IPS-18c (cell line): ENCODE measurements around the gene TLK1.

Source experiments
- H3K4me3 ChIP-seq: 2 replicates; pipeline ENCODE4 v1.7.0; 2013; ENCODE audit warnings: low read depth, mild to moderate bottlenecking, low read length, moderate library complexity; ENCODE audit not compliant: insufficient read depth
- H3K9me3 ChIP-seq: one replicate; pipeline ENCODE4 v1.6.1; 2013; ENCODE audit warnings: mild to moderate bottlenecking, low read length, moderate library complexity; ENCODE audit not compliant: control insufficient read depth, insufficient read depth

TLK1 gene

DNA sequence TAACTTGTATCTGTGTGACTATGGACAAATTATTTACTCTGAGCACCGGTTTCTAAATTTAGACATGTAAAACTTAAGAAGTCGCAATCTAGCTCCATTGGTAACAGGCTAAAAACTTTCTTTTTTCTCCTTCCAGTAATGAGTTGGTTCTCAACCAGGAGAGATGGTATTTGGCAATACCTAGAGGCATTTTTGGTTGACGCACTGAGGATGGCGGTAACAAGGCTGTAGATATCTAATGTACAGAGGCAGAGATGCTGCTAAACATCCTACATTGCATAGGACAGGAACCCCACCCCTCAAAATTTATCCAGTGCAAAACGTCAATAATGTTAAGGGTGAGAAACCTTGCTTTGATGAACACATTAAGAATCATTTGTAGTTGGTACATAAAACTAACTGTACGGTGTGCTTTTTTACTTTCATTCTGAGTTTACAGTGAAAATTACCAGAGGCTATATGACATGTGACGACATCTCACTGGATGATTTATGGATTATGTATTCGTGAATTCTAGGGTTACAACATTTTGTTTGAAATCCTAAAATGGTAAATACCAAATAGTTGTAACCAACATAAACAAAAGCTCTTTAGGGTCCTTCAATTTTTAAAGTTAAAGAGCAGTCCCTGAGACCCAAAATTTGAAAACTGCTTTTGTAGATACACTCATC, 91.3 kb downstream of the TLK1 start:
- H3K4me3 ChIP-seq: no peak overlapping the region
- no peaks in the 10 kb centered on the region for H3K9me3 ChIP-seq

DNA sequence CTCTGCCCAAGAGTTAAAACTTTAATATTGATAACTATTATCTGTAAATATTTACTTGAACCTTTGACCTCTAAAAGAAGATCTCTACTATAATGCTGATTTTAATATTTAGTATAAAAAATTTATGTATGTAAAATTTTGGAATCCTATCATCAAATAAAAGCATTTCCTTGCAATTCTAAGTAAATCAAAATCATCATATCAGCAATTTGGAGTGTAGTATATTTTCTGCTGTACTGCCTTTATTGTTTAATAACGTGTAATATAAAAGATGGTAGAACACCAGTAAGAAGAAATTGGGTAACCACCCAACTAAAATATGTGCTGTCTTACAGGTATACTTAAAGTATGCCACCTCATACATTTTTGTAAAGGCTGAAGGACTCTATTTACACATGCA, 94.6 kb downstream of the TLK1 start:
- Histone ChIP-seq H3K9me3 (no peaks in the 10 kb centered on the region), H3K4me3 (no peak overlapping the region)

- H3K4me3 ChIP-seq: no peak overlapping the region
- no peaks in the 10 kb centered on the region for H3K9me3 ChIP-seq
Measured at GRCh38 chr2:171057575-171057974, 103.1 kb downstream of the TLK1 start.

DNA sequence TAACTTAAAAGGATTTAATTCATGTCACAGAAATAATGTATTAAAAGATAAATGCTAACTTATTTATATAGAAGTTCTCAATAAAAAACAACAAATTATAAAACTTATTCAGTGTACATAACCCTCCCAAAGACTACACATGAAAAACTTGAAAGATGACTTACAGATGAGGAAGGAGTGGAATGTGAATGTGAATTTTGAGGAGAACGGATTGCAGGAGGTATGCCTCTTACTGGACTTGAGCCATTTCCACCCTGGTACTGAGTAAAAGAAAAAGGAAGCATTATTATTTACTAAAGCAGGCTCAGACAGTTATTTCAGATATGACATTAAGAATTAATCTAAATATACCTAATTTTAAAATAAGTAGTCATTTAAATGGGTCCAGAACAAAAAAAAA, 104.4 kb downstream of the TLK1 start:
- no peaks in the 10 kb centered on the region for H3K9me3 ChIP-seq
- H3K4me3 ChIP-seq: no peak overlapping the region

GRCh38 chr2:171049691-171050090, 111.0 kb downstream of the TLK1 start:
- Histone ChIP-seq H3K4me3 (no peak overlapping the region), H3K9me3 (no peaks in the 10 kb centered on the region)

DNA sequence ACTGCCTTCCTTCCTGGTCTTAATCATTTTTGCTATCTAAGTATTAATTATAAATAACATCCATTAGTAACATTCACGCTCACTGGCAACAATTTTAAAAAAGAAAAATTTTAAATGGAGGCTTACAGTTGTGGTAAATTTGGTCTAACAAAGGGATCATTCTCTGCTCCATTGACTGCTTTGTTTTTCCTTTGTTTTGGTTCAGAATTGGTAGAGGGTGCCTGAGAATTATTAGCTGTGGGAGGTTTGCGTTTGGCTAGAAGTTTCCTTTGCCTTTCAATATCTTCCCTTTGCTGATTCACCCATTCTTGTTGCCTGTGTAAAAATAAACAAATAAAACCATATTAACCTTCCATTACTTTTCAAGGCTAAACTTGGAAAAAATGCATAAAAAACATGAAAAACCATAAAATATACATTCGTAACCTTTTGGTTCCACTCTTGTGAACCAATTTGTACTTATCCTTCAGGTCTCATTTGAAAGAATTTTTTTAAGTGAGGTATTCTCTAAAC, 114.6 kb downstream of the TLK1 start:
- Histone ChIP-seq H3K4me3 (no peak overlapping the region), H3K9me3 (no peaks in the 10 kb centered on the region)

GRCh38 chr2:171044416-171044815, 116.3 kb downstream of the TLK1 start:
- no peak overlapping the region for H3K4me3 ChIP-seq
- H3K9me3 ChIP-seq: no peaks in the 10 kb centered on the region

GRCh38 chr2:171042253-171042969, 118.3 kb downstream of the TLK1 start:
- Histone ChIP-seq H3K4me3 (no peak overlapping the region), H3K9me3 (no peaks in the 10 kb centered on the region)

GRCh38 chr2:171036532-171036931, 124.2 kb downstream of the TLK1 start:
- Histone ChIP-seq H3K4me3 (no peak overlapping the region), H3K9me3 (no peaks in the 10 kb centered on the region)

DNA sequence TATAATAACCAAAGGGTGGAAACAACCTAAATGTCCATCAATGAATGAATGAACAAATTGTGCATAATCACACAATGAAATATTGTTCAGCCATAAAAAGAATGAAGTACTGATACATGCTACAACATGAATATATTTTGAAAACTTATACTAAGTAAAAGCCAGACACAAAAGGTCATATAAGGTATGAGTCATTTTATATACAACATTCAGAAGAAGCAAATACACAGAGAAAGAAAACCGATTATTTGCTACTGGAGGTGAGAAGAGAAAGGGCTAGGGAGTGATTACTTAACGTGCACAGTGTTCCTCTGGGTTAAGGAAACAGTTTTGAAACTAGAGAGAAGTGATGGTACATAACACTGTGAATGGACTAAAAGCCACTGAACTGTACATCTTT, 126.4 kb downstream of the TLK1 start:
- no peak overlapping the region for H3K4me3 ChIP-seq
- H3K9me3 ChIP-seq: no peaks in the 10 kb centered on the region

- Histone ChIP-seq H3K9me3 (no peaks in the 10 kb centered on the region), H3K4me3 (no peak overlapping the region)
Measured at GRCh38 chr2:171025214-171025613, 135.5 kb downstream of the TLK1 start.

DNA sequence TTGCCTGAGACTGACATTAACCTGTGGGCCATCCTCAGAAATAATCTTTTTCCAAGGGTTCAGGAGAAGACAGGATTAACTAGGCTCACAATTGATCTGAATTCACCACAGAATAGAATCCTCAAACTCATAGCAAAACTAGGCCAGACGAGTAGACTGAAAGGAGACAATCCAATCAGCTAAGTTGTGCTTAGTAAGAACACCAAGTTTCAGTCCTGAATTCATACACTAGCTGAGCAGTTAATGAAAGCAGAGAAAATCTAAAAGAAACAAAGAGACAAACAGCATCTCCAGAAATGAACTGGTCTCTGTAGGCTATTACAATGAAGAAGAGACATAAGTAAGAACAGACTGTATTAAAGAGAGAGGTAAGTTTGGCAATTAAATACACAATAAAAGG, 142.2 kb downstream of the TLK1 start:
- no peaks in the 10 kb centered on the region for H3K9me3 ChIP-seq
- no peak overlapping the region for H3K4me3 ChIP-seq

GRCh38 chr2:171016125-171016524, 144.6 kb downstream of the TLK1 start:
- no peak overlapping the region for H3K4me3 ChIP-seq
- no peaks in the 10 kb centered on the region for H3K9me3 ChIP-seq

- Histone ChIP-seq H3K9me3 (no peaks in the 10 kb centered on the region), H3K4me3 (no peak overlapping the region)
Measured at GRCh38 chr2:171013851-171014250, 146.8 kb downstream of the TLK1 start.

- Histone ChIP-seq H3K9me3 (no peaks in the 10 kb centered on the region), H3K4me3 (no peak overlapping the region)
Measured at GRCh38 chr2:171009386-171009785, 151.3 kb downstream of the TLK1 start.

GRCh38 chr2:171008550-171009205, 152.0 kb downstream of the TLK1 start:
- Histone ChIP-seq H3K4me3 (no peak overlapping the region), H3K9me3 (no peaks in the 10 kb centered on the region)

- H3K9me3 ChIP-seq: no peaks in the 10 kb centered on the region
- H3K4me3 ChIP-seq: no peak overlapping the region
Measured at GRCh38 chr2:171004833-171005232, 155.9 kb downstream of the TLK1 start.

- Histone ChIP-seq H3K9me3 (no peaks in the 10 kb centered on the region), H3K4me3 (no peak overlapping the region)
Measured at GRCh38 chr2:171004363-171004762, 156.3 kb downstream of the TLK1 start.
